GM19455 (cell line): ENCODE data around the gene CKAP5.

ENCODE experiments used
- ATAC-seq: cut with Tn5 transposase; IDR thresholded peaks from one replicate; pipeline ENCODE4 v1.9.1; 2021; ENCODE audit not compliant: unreplicated experiment

The CKAP5 gene

DNA sequence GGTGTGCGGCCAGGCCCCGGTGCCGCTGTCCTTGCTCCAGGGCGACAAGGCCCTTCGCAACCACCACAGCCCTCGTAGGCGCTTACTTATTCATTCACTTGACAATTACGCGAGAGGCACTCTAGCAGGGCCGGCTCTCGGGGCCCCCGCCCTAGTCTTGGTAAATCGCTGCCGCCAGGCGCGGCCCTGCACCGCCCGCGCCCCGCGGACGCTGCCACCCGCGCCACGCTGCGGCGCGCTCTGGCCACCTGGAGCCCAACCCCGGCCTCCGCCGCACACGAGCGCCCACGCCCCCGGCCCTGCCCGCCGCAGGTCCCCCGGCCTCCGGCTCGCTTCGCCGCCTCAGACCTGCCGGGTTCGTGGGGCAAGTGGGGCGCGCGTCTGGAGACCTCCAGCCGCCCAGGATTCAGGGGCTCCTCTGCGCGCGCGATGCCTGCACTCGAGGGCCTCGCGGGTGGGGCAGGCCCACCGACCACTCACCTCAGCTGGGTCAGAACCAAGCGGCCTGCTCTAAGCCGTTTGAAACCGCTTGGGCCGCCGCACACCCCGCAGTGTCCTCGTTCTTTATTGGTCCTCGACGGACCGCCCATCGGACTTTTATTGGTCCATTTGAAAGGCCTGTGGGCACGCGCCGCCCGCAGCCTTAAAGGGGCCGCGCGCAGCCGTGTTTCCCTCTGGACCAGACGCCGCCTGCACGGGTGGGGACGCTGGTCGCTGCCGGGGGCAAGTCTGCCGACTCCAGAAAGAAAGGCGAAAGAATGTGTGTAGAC is at the start of gene CKAP5:
Gene CKAP5, minus strand, starts transcription at position 541 of the 770 bp plus-strand sequence. CDS start 25,049 bp downstream, outside the sequence.
- peak; percentile 94 for ATAC-seq

DNA sequence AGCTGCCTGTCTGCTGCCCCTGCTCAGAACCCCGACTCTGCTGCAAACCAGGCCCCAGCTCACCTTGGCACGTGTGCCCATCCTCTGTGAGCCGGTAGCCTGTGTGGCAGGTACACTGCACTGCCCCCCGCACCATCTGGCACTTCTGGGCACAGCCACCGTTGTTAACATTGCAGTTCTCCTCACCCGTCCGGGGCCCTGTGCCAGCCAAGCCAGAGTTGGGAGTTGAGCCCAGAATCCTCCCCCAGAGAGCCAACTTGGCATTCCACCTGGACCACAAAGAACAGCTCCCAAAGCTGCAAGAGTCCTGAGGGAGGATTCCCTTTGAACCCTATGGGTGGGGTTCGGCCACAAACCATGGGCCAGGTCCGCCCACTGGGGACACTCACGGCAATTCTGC is 49.7 kb upstream of the CKAP5 start:
- no peak for ATAC-seq

DNA sequence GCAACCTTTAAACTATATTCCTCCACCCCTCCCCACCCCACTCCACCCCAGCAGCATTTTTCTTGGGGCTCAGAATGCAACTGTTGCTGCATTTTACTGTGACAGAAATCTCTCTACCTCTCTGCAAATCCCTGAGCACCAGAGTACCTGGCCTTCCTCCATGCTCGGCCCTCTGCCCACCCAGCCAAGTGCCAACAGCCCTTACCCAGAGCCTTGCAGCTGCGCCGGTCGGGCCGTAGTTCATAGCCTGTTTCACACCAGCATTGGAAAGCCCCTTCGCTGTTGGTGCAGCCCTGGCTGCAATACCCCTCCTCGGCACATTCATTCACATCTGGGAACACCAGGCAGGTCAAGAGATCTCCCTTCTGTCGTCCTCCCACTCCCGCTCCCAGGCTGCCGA is 48.9 kb upstream of the CKAP5 start:
- no peak for ATAC-seq

- ATAC-seq = no peak
Observed at GRCh38 chr11:46894506-46894905, 48.4 kb upstream of the CKAP5 start.

DNA sequence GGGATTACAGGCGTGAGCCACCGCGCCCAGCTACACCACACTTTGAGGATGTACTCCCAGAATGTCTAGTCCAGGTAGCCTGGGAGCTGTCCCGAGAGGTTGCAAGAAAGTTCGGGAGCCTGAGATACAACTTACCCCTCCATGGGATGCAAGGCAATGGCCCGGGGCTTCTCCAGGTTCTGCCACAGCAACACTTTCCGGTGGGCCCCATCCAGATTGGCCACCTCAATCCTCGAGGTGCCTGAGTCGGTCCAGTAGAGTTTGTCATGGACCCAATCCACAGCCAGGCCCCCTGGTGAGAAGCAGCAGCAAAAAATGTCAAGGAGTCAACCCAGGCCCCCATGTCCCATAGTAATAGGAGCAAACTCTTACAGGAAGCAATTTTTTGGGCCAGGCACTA is 46.8 kb upstream of the CKAP5 start:
- ATAC-seq = no peak

GRCh38 chr11:46892109-46892508 is 46.0 kb upstream of the CKAP5 start:
- no peak for ATAC-seq

DNA sequence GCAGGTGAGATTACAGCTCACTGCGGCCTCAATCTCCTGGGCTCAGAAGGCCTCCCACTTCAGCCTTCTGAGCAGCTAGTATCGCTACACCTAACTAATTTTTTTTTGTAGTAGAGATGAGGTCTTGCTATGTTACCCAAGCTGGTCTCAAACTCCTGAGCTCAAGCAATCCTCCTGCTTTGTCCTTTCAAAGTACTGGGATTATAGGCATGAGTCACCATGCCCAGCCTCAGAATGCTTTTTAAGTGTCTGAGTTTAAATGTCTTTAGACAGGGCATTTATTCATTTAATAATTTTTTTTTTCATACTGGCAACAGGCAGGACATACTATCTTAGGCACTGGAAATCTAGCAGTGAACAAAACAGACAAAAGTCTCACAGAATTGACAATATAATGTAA is 44.6 kb upstream of the CKAP5 start:
- ATAC-seq = no peak

DNA sequence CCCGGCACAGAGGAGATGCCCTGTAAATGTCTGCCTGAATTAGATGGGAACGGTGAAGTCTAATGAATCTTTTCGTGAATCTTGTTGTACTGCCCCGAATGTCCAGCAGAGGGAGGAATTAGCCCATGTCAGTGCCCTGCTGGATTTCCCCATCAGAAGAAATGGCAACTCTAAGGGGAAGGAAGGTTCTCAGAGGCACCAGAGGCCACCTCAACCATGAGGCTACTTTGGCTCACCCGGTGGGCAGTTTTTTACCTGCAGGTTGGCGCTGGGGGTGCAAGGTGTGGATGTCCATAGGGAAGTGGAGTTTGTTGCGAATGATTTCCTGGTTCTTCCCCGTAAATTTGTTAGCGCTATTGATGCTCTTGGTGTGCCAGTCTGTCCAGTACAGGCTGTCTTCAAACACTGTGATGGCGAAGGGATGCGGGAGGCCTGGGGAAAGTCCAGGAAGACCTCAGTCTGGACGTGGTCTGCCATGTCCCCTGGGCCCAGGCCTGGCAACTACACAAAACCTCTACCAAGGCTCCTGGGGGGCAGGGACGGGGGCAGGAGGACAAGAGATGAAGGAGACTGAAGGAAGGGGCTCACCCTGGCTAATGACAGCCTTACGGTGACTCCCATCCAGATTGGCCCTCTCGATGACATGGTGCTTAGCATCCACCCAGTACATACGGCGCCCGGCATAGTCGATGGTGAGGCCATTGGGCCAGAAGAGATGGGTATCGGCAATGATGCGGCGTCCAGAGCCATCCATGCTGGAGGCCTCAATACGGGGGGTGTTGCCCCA is 43.8 kb upstream of the CKAP5 start:
- ATAC-seq = no peak

DNA sequence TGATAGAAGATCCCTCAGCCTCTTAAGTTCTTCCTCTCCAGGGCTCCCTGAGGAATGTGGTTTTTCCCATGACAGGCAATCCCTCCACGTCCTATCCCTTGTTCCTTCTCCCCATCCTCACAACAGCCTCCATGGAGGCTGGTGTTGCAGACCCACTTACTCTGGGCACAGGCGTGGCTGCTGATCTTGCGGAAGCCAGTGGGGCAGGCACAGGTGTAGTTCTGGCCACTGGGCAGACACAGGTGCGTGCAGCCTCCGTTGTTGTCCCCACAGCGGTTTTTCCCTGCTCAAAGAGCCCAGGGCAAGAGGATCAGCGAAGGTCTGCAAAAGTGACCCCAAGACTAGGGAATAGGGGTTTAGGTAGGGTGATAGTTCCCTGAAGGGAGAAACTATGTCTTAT is 43.2 kb upstream of the CKAP5 start:
- ATAC-seq = no peak

DNA sequence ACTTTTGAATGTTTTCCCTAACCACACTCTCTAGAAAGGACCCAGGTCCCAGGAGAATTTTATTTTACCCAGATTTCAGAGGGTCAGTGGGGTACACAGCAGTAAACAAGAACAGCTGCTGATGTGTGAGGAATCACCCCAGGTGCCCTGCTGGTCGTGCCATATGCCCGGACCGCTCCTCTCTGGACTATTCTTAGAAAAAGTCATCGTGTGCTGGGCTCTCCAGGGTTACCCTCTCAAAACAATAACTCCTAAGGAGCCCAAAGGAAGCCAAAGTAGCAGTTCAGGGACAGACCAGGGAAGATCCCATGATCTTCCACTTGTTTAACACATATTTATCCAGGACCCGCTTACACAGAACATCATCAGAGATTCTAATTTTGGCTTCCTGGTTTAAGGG is 42.6 kb upstream of the CKAP5 start:
- no peak for ATAC-seq

GRCh38 chr11:46886211-46886610 is 40.1 kb upstream of the CKAP5 start:
- ATAC-seq = no peak

DNA sequence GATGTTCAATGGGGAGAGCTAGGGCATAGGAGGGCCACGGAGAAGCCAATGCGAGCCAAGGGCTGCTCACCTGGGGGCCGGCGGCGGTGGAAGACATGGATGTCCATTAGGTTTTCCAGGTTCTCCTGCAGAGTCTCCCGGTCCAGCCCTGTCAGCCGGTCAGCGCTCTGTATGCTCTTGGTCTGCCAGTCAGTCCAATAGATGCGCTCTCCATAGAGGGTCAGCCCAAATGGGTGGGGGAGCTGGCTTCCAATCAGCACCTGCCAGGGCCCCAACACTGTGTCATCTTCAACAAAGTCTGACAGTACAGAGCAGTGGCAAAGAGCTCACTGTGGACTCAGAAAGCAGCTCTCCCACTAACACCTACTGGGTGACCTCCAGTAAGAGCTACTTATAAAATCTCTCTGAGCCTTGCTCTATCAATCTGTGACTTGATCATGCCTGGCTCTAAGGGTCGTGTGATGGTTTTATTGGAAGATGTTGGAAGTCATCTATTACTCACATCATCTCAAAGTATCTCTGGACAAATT is 33.0 kb upstream of the CKAP5 start:
- ATAC-seq = no peak

GRCh38 chr11:46877580-46877979 is 31.5 kb upstream of the CKAP5 start:
- no peak for ATAC-seq

- no peak for ATAC-seq
Observed at GRCh38 chr11:46876471-46876870, 30.4 kb upstream of the CKAP5 start.

GRCh38 chr11:46874586-46874985 is 28.5 kb upstream of the CKAP5 start:
- no peak for ATAC-seq

GRCh38 chr11:46868912-46869311 is 22.8 kb upstream of the CKAP5 start:
- no peak for ATAC-seq

- no peak for ATAC-seq
Observed at GRCh38 chr11:46865340-46865739, 19.3 kb upstream of the CKAP5 start.

DNA sequence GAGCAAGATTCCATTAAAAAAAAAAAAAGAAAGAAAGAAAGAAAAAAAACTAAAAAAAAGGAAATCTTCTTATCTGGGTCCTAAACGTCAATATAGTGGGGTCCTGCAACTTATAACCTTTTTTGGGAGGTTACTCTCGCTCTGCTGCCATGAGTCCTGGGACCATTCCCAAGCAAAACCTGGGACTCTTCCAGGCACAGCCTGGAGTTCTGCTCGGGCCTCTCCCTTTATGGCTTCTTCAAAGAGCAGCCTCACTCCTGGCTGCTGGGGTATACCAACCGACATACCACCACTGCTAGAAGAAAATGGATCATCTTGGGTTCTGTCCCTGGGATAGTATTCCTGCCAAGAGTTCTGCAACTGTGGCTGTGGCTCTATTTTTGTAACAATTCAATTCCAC is 14.1 kb upstream of the CKAP5 start:
- no peak for ATAC-seq

GRCh38 chr11:46858920-46859546 is 13.0 kb upstream of the CKAP5 start:
- ATAC-seq = no peak

DNA sequence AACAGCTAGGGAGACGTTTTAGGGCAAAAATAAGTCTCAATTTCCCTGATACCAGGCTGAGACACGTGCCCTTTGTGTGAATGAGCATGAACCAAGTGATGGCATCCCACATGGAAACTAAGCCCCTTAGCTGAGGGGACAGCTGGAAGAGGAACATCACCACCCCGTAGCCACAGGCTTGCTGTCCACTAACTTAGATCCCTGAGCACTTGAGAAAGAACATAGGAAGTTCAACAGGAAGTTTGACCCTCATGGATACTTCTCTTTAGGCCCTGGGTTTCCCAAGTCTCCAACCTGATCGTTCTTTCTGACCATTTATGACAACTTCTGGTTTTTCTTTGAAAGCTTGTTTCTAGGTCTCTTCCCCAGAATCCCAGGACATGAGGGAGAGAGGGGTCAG is 11.6 kb upstream of the CKAP5 start:
- ATAC-seq = no peak

DNA sequence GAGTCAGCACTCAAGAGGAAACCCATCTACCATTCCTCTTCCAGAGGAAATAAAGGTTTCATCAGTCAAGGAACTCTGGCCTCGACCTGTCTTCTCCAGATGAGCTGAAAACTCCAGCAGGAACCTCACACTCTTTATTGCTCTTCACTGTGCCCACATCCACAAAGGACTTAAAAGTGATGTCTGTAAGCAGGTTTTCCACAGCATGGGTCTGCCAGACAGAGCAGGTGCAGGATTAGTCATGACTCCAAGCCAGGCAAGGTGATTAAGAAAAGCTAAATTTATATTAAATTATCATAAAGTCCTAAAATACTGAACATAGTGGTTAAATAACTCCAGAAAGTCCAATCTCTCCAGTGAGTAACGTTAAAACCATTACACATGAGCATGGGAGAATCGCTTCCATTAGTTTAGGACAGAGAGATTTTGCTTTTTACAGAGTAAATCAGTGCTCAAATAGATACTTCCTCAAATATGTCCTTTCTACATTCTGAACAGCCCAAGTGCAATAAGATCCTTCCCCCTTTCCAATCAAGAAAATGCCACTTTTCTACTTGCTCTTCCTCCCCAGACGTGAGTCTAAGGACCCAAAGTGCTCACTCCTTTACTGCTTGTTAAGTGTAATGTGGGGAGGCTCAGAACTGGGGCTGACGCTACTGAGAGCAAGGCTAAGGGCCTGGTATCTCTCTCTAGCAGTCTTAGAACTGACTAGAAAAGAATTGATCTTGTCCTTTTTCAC is 10.7 kb upstream of the CKAP5 start:
- ATAC-seq = no peak
